Dermis microvascular lymphatic vessel endothelial cell (primary cell): ENCODE measurements around the gene DPP10. TPM values are rescaled to one million over a fixed set of nuclear protein-coding genes. Genes with fewer than 3 reads are reported as not detected.
A peak's percentile ranks its signal among the peaks of the same experiment; 100 is the strongest.
"Not testable (repeated sequence)": the region's sequence is repeated elsewhere in the genome, so short reads cannot be mapped to it uniquely, and the experiment has no call there.

ENCODE experiments used
- DNase-seq, 2 donors: peaks; one replicate each; pipeline versions ENCODE4 v3.0.0 to v3.0.0-alpha.2; 2010; ENCODE audit warnings: low read depth in 2 of 2
- total RNA-seq: library from RNA; depleted of rRNA; stranded (reverse); fragments of >200 nt; gene quantifications from 2 replicates; pipeline ENCODE4 v1.2.1, GENCODE V29; 2014

The DPP10 gene
- total RNA-seq, result not detected in 2 replicates

DNA sequence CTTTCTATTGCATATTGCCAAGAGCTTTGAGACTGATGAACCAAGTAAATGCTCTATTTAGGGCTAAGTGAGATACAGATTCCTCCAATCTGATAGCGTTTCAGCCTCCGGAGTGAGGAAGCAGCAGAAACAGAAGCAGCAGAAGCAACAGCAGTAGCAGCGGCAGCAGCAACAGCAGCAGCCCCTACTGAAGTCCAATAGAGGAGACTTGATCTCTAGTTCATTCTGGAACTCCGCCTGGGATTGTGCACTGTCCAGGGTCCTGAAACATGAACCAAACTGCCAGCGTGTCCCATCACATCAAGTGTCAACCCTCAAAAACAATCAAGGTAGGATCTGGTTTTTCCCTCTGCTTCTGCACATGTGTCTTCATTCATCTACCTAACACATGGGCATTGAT is at the start of gene DPP10:
Gene DPP10 (plus strand): TSS at position 132 of the 400 bp plus-strand sequence.
- DNase-seq, result peak in 1 of 2 donors; percentile 0

DNA sequence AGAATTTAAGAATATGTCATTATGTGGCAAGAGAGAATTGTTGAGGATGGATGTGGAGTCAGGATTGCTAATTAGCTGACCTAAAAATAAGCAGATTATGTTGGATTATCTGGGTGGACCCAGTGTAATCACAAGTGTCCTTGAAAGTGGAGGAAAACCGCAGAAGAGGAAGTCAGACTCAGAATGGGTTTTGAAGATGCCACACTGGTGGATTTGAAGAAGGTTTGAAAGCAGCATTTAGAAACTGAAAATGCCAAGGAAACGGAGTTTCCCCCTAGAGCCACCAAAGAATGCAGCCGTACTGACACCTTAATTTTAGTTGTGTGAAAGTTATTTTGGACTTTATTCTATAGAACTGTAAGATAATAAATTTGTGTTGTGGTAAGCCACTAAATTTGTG is 41.6 kb upstream of the DPP10 start:
- DNase-seq, result no peak

DNA sequence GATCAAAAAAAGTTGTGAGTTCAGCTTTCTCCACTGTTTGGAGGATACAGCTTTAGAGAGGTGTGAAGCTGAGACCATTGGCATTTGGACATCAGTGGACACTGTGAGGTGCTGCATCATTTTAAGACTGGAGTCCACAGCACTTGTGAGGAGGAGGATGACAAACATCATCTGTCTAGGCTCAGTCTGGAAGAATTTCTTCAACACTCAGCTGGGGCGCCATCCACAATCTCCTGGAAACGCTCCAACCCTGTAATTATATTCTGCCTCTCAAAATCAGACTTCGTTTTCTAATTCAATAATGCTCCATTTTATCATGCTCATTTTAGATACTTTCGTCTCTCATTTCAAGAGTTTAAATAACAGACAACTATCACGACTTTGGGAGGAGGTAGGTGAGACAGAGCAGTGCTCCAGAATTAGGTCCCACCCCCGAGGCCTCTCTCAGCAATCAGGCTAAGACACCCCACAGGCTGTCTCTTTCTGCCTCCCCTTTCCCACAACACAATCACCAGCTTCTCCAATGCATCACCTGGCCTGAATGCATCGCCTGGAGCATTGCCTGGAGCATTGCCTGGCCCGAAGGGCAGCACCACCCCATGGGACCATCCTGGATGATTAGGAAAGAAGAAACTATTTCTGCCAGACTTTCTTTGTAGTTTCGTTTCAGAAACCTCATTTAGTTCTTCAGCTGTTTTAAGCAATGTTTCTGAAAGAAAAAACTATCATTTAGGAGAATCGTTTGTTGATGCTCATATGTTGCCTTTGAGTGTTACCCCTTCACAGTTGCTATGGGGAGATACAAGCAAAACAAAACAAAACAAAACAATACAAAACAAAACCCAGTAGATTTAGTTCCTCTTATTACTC is 37.0 kb upstream of the DPP10 start:
- DNase-seq, result no peak

DNA sequence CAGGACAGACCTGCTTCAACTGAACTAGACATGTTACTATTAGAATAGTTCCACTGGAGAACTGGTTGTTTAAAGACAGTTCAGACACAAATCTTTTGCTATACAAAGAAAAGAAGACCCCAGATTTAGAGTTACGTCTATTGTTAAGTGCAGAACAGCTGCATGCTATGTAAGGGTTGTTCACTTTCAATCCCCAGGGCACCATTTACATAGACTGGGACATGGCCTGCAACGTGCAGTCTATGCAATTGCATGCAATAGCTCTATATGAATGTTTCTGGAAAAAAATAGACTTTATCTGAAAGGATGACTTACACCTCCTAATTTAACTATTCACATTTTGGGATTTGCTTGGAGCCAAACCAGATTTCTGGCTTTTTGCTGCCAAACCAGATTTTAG is 36.1 kb upstream of the DPP10 start:
- no peak for DNase-seq

DNA sequence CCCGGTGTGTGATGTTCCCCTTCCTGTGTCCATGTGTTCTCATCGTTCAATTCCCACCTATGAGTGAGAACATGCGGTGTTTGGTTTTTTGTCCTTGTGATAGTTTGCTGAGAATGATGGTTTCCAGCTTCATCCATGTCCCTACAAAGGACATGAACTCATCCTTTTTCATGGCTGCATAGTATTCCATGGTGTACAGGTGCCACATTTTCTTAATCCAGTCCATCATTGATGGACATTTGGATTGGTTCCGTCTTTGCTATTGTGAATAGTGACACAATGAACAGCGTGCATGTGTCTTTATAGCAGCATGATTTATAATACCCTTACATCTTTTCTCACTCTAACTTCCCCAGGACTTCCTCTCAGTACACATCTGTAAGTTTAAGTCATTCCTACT is 35.1 kb upstream of the DPP10 start:
- not testable (repeated sequence) for DNase-seq

DNA sequence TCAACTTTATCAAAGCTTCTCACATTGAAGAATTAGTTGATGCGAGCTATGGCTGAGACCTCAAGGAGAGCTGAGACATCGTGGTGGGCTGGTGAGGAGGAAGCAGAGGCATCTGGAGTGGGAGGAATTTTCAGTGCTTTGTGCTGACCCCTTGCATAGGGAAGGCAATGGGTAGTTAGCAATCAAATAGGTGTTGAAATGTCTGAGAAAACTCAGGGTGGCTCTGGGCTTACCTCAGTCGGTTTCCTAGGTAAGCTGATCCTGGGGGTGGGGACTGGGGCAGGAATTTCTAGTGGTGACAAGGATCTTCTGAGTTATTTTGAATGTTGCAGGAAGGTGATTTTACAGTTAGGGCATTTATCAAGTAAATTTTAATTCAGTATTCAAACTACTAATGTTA is 20.7 kb upstream of the DPP10 start:
- no peak for DNase-seq

DNA sequence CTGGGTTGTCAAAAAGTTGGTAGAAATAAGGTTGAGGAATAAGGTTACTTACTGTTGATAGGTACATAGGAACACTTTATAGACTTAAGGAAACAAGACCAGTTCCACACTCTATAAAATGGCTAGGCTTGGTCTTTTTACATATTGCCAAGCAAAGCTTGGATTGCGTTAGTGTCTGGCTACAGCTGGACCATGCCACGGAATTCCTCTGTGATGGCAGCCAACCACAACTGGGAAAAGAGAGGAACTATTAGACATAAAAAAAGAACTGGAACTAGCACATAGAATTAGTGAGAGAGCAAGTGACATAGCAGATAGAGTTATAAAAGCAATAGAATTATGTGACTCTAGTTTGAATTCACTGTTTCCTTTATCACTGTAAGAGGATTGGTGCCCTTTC is 17.7 kb upstream of the DPP10 start:
- DNase-seq, result no peak

DNA sequence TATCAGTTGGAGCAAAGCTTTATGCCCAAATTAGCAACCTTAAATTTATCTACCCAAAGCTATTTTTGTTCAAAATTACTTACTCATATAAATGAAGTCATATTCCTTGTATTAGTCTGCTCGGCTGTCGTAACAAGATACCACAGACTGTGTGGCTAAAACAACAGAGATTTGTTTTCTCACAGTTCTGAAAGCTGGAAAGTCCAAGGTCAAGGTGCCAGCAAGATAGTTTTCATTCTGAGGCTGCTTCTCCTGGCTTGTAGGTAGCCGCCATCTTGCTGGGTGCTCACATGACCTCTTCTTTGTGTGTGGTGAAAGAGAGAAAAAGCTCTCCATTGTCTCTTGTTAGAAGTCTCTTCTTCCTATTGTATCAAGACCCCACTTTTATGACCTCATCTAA is 15.7 kb upstream of the DPP10 start:
- DNase-seq, result no peak

DNA sequence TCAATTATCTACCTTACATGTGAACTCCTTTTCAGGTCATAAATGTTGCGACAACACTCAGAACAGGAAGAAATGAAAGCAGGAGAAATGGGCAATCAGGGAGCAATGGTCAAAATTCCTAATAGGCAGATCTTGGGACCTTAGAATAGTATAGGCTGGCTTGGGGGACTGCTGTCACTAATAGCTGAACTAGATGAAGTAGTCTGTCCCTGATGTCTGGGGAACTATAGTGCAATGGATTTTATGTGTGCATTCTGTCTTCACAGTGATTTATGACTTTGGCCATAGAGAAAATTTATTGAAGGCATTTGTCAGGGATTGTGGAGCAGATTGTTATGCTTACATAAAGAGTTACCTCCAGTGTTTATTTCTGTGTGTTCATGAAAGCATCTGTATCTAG is 6.1 kb upstream of the DPP10 start:
- no peak for DNase-seq

DNA sequence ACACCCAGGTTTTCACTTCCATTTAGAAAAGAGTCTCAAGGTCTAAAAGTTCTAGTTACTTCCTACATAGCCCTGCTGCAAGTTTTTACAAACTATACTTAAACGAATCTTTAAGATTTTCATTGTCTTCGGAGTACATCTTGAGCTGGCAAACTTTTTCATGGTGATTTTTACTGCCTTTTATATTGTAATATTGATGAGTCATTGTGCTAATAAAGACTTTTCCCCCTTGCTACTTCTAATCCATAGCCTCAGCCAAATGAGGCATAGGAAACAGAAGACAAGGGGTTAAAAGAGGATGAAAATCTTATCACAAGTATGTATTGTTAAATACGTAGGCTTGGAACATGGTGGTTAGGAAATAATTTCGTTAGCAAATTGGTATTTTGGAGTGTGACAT is 4.1 kb downstream of the DPP10 start:
- no peak for DNase-seq

DNA sequence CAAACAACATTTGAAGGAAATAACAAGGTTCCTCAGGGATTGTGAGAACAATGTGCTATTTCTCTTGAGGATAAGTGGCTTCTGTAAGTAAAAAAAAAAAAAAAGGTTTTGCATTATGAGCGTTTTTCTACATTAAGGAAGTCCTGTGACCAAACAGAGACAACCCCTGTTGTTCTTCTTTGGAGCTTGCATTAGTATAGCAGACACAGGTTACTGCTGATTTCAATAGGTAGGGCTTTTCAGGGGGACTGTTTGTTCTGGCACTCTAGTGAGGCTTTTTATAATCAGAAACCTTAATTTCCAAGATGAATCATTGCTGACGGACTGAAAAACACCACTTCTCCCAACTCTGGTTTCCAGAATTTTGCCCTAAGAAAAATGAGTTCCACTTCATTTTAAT is 8.2 kb downstream of the DPP10 start:
- no peak for DNase-seq

DNA sequence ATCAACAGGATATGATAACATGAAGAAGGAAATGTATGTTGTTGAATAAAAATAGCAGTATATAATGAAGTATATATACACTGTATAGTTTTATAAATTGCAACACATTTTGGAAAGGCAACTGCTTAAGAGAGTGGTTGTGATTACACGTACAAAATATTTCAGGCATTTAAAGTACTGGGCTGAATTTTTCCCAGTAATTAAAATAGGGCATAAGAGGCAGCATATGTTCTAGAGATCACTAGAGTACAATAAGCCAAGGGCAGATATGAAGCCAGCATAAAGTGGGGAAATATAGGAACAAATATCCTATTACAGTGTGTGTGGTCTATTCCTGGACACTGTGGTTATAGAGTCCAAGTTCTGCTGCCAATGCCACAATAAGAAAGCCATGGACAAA is 14.1 kb downstream of the DPP10 start:
- no peak for DNase-seq

DNA sequence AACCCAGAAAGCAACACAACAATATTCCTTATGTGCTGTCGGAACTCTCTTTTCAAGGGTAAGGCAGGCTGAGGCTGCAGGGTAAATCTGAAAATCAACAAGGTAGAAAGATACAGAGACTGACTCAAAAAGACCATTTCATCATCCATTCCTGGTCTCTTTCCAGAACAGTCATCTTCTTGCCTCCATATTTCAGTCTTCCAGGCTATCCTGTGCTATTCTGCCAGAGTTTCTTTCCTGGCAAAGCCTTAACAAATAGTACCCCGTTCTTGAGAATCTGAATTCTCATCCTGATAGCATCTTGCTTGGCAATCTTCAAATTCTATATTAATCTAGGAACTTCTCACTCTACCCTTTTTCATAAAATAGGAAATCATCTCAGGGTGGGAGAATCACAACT is 15.5 kb downstream of the DPP10 start:
- DNase-seq, result no peak

DNA sequence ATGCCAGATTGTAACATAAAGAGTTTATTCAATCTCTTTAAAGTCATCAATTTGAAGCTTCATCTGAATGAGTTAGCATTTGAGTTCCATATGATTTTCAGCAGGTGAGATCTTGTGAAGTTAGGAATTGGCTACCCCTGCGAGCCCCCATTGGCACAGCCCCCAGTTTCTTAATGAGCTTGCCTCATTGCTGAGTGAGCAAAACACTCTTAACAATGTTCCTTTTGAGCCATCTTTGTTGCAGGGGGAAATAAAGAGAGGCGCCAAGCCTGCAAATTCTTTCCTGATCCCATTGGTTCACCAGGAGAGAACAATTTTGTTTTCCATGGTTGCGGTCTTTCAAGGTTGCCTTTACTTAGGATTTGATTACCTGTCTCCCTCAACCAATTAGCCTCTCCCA is 18.7 kb downstream of the DPP10 start:
- no peak for DNase-seq

DNA sequence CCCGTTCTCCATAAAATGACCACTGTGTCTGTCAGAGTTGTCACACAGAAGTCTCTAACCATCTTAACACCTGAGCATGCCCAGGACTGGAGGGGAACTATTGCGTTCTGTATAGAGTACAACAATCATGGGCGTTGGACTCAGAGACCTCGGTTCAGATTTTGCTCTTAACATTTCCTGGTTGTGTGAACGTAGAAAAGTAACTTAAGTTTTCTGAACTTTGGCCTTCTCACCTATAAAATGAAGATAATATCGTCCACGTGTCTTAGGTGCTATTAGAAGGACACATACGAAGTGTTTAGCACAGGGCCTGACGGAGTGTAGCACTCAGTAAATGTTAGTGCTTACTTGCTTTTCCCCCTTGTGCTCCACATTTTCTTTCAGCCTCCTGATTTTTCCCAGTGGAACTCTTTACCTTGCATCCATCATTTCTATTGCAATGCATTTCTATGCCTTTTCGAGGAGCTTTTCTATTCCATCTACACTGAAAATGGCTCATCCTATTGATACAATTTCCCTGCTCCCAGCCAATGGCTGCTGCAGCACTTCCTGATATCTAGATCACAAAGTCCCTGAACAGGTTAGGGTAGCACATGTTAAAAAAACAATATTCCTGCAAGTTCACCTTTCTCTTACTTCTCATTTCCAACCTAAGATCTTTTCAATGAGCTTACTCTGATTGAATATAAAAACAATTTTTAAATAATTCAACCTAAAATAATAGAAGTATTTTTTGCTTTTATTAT is 22.7 kb downstream of the DPP10 start:
- DNase-seq, result no peak

DNA sequence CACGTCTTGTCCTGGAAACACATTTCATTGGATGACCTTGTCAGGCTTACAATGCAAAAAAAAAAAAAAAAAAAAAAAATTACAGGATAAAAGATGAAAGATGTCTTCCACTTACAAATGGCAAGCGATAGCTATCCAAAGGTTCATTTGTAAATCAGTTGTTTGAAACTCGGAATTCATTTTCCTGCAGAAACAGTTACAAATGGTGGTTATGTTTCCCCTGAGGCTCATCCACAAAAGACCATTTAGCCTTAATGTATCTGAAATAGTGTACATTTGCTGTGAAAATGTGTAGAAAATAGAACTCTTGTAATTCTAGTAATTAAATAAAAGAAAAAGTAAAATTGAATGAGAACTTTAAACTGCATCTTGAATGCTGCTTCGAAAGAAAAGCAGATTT is 25.9 kb downstream of the DPP10 start:
- no peak for DNase-seq

DNA sequence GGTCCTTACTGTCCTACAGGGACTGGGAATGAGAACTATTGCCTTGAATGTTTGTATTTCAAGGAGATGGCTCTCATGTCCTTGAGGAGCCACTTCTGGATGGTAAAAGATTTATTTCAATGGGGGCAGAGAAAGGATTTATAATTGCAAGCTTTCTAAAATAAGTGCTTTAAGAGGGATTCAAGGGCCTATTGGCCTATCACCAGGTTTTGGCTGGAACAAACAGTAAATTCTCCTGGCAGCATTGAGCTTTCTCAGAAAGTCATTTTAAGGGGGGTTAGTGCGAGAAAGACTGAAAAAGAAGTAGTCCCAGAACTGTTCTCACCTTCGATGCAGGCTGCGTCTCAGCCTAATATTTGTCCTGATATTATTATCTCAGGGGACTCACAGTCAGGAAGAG is 29.8 kb downstream of the DPP10 start:
- no peak for DNase-seq

DNA sequence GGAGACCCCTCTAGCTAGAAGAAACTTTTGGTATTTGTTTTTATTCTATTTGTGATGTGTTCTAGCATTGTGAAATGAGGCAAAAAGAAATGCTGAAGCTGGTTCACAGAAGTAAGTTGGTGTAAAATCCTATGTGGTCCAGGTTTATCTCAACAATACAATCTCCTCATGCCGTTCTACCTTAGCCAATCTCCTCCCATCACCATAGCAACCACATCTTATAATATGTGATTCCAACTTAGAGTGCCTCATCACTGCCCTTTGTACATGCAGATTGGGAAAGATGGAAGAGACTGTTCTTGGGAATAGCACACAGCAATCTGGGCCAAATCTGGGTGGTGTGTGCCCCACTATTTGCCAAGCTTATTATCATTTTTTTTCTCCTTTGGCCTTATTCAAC is 30.3 kb downstream of the DPP10 start:
- no peak for DNase-seq

DNA sequence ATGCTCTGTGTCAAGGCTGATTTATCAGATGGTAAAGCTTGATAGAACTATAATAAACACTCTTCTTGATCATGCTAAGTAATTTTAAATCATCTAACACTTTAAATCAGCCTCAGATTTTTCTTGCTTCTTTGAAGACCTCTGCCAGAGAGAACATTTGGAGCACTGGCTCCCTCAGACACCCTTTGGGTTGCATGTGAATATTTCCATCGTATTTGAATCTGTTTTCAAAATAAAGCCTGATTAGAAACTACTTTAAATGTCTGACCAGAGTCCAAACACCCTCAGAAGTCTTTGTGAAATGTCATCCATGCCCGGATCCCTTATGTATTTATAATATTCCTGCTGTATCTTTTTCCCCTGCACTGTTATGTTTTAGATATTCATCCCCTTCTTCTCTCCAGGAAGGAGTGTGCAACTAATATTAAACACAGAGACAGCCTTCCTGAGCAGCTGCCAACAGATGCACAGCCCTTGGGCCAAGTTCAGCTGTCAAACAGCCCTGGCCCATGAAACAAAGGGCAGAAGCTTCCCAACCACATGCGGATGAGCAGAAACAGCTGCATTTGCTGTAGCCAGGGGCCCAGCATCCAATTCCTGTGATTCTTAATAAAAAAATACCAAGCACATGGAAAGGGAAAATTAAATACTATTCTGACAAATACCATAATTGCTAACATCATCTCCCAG is 46.5 kb downstream of the DPP10 start:
- DNase-seq, result no peak

DNA sequence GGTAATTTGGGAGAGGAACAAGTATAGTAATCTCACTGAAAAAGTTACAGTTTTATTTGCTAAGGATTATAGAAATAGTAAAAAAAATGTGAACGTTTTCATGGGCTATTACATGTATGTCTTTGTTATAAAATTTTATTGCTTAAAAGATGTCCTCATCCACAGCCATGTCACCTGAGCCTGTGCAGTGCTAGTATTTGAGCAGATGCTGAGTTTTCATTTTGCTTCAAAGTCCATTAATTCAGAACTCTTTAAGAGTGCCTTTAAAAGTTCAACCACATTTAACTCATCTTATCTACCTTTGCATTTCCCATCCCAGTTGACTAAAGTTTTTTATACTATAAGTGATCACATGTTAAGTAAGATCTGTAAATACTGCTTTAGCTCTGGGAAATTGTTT is 52.6 kb downstream of the DPP10 start:
- DNase-seq, result no peak

DNA sequence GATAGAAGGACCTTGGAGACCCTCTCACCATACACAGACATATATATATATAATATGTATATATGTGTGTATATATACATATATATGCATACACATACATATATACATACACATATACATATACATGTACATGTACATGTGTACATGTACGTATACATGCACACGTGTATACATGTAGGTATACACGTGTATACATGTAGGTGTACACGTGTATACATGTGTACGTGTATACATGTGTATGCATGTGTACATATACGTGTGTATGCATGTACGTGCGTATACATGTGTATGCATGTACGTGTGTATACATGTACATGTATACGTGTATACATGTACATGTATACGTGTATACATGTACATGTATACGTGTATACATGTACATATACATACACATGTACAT is 54.5 kb downstream of the DPP10 start:
- DNase-seq, result no peak

DNA sequence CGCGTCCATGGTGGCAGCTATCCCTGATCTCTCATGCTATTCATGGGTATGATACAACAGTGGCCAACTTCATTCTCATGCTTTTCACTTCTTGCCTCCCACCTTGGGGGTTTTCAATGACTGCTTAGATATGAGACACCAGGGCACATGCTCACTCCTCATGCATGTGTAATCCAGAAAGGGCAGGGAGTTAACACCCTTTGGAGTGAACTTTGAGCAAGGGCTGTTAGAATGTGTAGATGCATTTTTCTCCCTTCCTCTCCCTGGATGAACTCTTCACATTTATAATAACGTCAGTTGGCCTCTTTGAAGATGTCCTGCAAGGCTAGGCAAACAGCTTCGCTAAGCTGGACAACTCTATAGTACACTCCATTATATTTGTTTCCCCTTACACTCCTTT is 56.7 kb downstream of the DPP10 start:
- DNase-seq, result no peak
